Fibroblast of villous mesenchyme (primary cell): ENCODE measurements around the gene CDC14A. TPM values are rescaled to one million over a fixed set of nuclear protein-coding genes. Genes with fewer than 3 reads are reported as not detected.

Source experiments
- DNase-seq: peaks from one replicate; pipeline ENCODE4 v3.0.0-alpha.2; 2010; ENCODE audit warnings: low read depth
- H3K4me3 ChIP-seq: 2 replicates; pipeline ENCODE4 v1.5.1; 2011; ENCODE audit warnings: low read depth, mild to moderate bottlenecking, low read length
- total RNA-seq: library from RNA; depleted of rRNA; stranded (reverse); fragments of >200 nt; gene quantifications from 2 replicates; pipeline ENCODE4 v1.2.3, GENCODE V29; 2012
- TF ChIP-seq, protein P1 (sequence below): IDR thresholded peaks from 2 replicates; pipeline ENCODE4 v1.5.1; 2012; ENCODE audit warnings: low read depth, mild to moderate bottlenecking, low read length; ENCODE audit not compliant: insufficient read depth

CDC14A gene
- total RNA-seq, 1 donor: 5.2 TPM

DNA sequence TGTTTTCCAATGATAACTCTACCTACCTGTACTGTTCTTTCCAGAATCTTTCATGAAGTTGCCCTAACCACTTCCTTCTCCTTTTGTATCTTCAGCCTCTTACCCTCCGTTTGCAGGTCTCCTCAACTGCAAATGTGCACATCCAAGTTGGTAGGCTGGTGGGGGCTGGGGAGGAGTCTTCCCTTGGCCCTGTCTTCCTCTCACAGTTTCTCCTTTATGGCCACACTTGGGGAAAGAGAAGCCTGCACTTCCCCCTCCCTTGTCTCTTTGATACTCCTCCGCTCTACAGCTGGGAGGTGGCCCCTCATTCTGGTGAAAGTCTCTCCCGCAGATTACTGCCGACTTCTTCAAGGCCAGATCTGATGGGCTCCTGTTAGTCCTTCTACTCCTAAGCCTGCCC is 158.8 kb downstream of the CDC14A start:
- TF ChIP-seq, protein P1, sequence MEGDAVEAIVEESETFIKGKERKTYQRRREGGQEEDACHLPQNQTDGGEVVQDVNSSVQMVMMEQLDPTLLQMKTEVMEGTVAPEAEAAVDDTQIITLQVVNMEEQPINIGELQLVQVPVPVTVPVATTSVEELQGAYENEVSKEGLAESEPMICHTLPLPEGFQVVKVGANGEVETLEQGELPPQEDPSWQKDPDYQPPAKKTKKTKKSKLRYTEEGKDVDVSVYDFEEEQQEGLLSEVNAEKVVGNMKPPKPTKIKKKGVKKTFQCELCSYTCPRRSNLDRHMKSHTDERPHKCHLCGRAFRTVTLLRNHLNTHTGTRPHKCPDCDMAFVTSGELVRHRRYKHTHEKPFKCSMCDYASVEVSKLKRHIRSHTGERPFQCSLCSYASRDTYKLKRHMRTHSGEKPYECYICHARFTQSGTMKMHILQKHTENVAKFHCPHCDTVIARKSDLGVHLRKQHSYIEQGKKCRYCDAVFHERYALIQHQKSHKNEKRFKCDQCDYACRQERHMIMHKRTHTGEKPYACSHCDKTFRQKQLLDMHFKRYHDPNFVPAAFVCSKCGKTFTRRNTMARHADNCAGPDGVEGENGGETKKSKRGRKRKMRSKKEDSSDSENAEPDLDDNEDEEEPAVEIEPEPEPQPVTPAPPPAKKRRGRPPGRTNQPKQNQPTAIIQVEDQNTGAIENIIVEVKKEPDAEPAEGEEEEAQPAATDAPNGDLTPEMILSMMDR: no peak
- no peak for DNase-seq
- H3K4me3 ChIP-seq: no peak overlapping the region

DNA sequence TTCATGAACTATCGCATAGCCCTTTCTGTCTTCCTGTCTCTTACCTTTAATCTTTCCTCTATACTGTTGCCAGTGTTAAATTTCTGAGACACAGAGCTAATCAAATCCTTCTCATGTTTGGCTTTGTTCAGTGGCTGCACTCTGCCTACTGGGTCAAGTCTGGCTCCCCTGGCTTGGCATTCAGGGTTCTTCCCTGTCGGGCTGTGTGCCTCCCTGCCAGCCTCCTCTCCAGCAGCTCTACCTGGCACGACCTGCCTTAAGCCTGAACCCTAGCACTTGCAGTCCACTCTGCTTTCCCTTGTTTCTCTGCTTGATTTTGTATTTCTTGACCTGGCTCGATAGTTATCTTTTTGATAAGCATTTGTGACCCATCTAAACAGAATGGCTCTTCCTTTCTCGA is 159.5 kb downstream of the CDC14A start:
- TF ChIP-seq, protein P1: no peak
- DNase-seq: no peak
- no peak overlapping the region for H3K4me3 ChIP-seq

DNA sequence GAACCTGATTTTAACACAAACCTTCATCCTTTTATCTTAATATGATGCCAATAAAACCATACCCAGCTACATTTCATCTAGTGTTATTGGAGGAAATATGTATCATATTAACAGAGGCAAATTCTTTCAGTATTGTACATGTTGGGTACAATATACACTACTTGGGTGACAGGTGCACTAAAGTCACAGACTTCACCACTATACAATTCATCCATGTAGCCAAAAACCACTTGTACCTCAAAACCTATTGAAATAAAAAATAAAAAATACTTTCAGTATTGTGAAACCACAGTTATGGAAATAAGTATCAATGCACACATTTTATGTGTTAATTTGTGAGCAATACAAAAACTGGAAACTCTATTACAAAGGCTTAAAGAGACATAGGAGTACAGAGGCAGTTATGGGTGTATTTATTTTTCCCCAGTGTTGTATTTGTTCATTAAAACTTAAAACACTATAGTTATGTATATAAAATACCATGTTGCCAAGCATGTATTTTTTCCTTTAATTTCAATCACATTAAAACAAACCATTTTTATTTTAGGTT is 160.6 kb downstream of the CDC14A start:
- no peak overlapping the region for H3K4me3 ChIP-seq
- no peak for DNase-seq
- TF ChIP-seq, protein P1: no peak

DNA sequence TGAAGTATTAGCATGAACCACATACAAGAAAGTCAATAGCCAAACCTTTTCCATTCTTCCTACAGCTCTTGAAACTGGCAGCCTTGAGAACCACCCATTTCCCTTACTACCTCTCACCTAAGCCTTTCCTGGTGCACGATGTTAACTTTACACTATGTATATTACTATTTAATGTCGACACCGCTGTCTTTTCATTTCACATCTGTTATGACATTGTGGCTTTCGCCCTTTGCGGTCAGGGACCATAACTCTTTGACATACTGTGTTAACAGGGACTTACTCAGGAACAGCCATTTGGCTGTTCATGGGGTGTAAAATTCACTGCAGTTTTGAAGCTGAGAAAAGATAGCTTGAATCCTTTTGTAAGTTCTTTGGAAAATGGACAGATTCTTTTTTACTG is 164.6 kb downstream of the CDC14A start:
- peak; percentile 42 for DNase-seq
- no peak overlapping the region for H3K4me3 ChIP-seq
- TF ChIP-seq, protein P1: no peak

DNA sequence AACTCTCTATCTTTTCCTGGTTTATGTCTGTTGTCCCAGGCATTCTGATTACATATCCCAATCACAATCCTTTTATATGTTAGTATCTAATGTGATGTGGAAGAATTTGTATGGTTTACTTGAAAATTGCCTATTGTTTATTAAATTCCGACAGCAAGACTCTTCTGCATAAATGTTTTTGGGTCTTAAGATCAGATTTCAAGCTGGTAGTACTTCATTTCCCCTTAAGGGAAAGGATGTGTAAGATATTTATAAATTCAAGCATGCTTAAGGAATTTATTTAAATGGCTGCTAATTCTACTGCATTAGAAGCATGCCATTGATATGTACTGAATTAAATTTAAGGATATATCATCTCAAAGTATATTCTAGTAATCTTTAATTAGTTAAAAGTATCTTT is 165.2 kb downstream of the CDC14A start:
- no peak overlapping the region for H3K4me3 ChIP-seq
- DNase-seq: peak; percentile 18
- TF ChIP-seq, protein P1: no peak

DNA sequence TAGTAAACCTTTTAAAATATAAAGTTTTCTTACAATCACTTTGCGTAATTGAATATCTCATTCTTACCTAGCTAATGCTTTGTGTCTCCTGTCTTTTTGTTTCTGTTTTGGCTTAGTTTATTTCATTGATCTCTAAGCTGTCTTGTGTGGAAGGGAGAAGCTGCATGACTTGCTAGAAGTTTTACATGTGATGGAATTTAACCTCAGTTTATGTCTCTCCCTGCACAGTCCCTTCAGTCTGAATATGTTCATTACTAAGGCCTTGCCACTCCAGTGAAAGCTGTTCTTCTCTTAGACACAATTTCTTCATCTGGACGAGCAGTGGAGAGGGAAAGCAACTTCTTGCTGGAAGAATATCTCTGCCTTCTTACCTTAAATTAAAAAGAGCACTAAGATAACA is 165.7 kb downstream of the CDC14A start:
- TF ChIP-seq, protein P1: no peak
- no peak for DNase-seq
- no peak overlapping the region for H3K4me3 ChIP-seq

DNA sequence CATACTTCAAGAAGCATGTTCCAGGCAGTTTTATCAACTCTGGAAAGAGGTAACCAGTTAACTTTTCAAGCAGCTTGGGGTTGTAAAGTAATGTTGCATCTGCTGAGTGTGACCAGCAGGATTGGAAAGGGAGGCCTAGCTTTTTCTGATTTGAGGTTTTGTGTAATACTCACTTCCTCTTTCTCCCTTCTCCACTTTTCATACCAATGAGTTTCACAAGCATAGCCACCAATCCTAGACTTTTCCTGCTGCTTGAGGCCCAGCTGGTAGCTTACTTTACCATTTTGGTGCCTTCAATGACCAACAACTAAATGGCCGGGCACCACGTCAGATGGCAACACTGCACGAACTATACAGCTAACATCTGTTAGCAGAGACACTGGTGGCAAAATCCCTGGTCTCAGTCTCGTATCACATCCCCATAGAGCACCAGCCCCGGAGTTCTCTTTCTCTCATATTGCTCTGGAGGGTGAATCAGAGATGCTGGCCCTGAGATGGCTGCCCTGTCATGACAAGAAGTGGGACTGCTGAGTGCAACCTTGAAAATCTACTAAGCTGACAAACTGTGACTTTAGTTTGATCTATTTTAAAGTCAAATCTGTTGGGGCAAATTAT is 170.8 kb downstream of the CDC14A start:
- TF ChIP-seq, protein P1: no peak
- no peak for DNase-seq
- H3K4me3 ChIP-seq: no peak overlapping the region
